MG63 (cell line): ENCODE data around the gene CFAP92. TPM values are rescaled to one million over a fixed set of nuclear protein-coding genes. Genes with fewer than 3 reads are reported as not detected.

ENCODE experiments used
- DNase-seq: peaks from one replicate; pipeline ENCODE4 v3.0.0-alpha.2; 2020
- H3K27me3 ChIP-seq: fragments of 250-450 bp; sonication (Bioruptor Pico); 2 replicates; pipeline ENCODE4 v1.5.1; 2020; ENCODE audit warnings: mild to moderate bottlenecking, moderate library complexity
- H3K36me3 ChIP-seq: fragments of 250-450 bp; sonication (Bioruptor Pico); 2 replicates; pipeline ENCODE4 v1.5.1; 2020; ENCODE audit warnings: mild to moderate bottlenecking, moderate library complexity
- H3K4me3 ChIP-seq: fragments of 250-450 bp; sonication (Bioruptor Pico); 2 replicates; pipeline ENCODE4 v1.5.1; 2020; ENCODE audit warnings: mild to moderate bottlenecking, moderate library complexity
- H3K9me3 ChIP-seq: fragments of 250-450 bp; sonication (Bioruptor Pico); 2 replicates; pipeline ENCODE4 v1.5.1; 2020; ENCODE audit warnings: mild to moderate bottlenecking, moderate library complexity
- total RNA-seq: library from RNA; depleted of rRNA; stranded (reverse); fragments of >200 nt; shearing (Covaris generic); gene quantifications from 2 replicates; pipeline ENCODE4 v1.2.3, GENCODE V29; 2014; ENCODE audit warnings: low replicate concordance; rRNA removed

The CFAP92 gene
- total RNA-seq, 1 experiment from 2014 or later: not detected

DNA sequence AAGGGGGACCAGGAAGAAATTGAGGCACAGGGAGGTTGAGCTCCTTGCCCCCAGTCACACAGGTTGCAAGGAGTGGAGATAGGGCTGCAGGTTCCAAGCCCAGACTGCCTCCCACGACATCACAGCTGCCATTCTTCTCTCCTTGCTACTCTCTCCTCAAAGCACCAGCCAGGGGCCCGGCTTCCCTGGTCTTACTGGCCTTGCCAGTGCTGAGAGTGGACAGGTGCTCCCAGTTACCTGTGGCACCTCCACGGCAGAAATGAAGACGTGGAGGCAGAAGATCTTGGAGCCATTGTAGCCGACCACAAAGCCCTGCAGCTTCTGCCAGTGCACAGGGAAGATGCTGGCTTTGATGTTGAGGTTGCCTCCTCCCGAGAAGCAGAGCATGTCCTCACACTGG is 132.4 kb downstream of the CFAP92 start:
- Histone ChIP-seq H3K36me3 (no peaks in the 10 kb centered on the region), H3K27me3 (no peaks in the 10 kb centered on the region), H3K4me3 (no peak overlapping the region), H3K9me3 (peaks cover 28% of the 10 kb centered on the region)
- no peak for DNase-seq

Other genes with a start within 250 kb of the CFAP92 start
- 29.3 and 35.4 TPM in 2 replicates for gene ACAD9, start 114.5 kb downstream of the CFAP92 start, total RNA-seq
- gene EFCC1, start 7.2 kb upstream of the CFAP92 start, total RNA-seq: not detected in 2 replicates
- gene GP9, start 66.7 kb upstream of the CFAP92 start, total RNA-seq: not detected in 2 replicates
- gene RAB43, start 127.7 kb upstream of the CFAP92 start, total RNA-seq: 10.7 and 13.6 TPM in 2 replicates
- 64.0 and 107 TPM in 2 replicates for gene ISY1, start 167.0 kb upstream of the CFAP92 start, total RNA-seq
- 344 and 476 TPM in 2 replicates for gene CNBP, start 189.8 kb upstream of the CFAP92 start, total RNA-seq